SK-N-SH treated with all-trans-retinoic acid at 6 μM for 48 hours (cell line): ENCODE results near the gene CPT1B.

ENCODE experiments used
- ATAC-seq: fragments of 200-7000 bp; cut with Tn5 transposase; 3 replicates; pipeline ENCODE4 v1.9.1; 2020; ENCODE audit warnings: mild to moderate bottlenecking, moderate library complexity
- ARNTL ChIP-seq: fragments of 450-650 bp; formaldehyde crosslinking; IDR thresholded peaks from 2 replicates; pipeline ENCODE4 v1.5.0; 2020; ENCODE audit warnings: low read depth, mild to moderate bottlenecking, moderate library complexity, borderline replicate concordance
- BACH2 ChIP-seq: fragments of 250-450 bp; sonication (Bioruptor Pico); IDR thresholded peaks from 2 replicates; pipeline ENCODE4 v1.9.0; 2021; ENCODE audit warnings: mild to moderate bottlenecking, borderline replicate concordance
- CSDC2 ChIP-seq: fragments of 250-450 bp; sonication (Bioruptor Pico); IDR thresholded peaks from 2 replicates; pipeline ENCODE4 v1.5.0; 2020; ENCODE audit warnings: mild to moderate bottlenecking, moderate library complexity
- ESRRG ChIP-seq: fragments of 250-450 bp; sonication (Bioruptor Pico); IDR thresholded peaks from 2 replicates; pipeline ENCODE4 v1.6.1; 2021; ENCODE audit warnings: mild to moderate bottlenecking
- GLIS3 ChIP-seq: fragments of 250-450 bp; sonication (Bioruptor Pico); IDR thresholded peaks from 2 replicates; pipeline ENCODE4 v1.5.0; 2020; ENCODE audit warnings: mild to moderate bottlenecking, moderate library complexity
- ISL1 ChIP-seq: fragments of 250-450 bp; sonication (Bioruptor Pico); IDR thresholded peaks from 2 replicates; pipeline ENCODE4 v2.1.2; 2022; ENCODE audit warnings: mild to moderate bottlenecking, moderate library complexity
- OSR1 ChIP-seq: fragments of 250-450 bp; sonication (Bioruptor Pico); IDR thresholded peaks from 2 replicates; pipeline ENCODE4 v1.8.0; 2022; ENCODE audit warnings: moderate library complexity, mild to moderate bottlenecking, inconsistent platforms
- PATZ1 ChIP-seq: fragments of 250-450 bp; sonication (Bioruptor Pico); IDR thresholded peaks from 2 replicates; pipeline ENCODE4 v1.8.0; 2020; ENCODE audit warnings: mild to moderate bottlenecking, moderate library complexity, borderline replicate concordance
- PPARA ChIP-seq: fragments of 250-450 bp; sonication (Bioruptor Pico); IDR thresholded peaks from 2 replicates; pipeline ENCODE4 v1.5.0; 2020; ENCODE audit warnings: mild to moderate bottlenecking, borderline replicate concordance
- RARB ChIP-seq: fragments of 250-450 bp; sonication (Bioruptor Pico); IDR thresholded peaks from 2 replicates; pipeline ENCODE4 v1.8.0; 2021; ENCODE audit warnings: mild to moderate bottlenecking, moderate library complexity
- SNAI2 ChIP-seq: fragments of 250-450 bp; sonication (Bioruptor Pico); IDR thresholded peaks from 2 replicates; pipeline ENCODE4 v1.5.0; 2020; ENCODE audit warnings: mild to moderate bottlenecking, moderate library complexity
- TOX ChIP-seq: fragments of 250-450 bp; sonication (Bioruptor Pico); IDR thresholded peaks from 2 replicates; pipeline ENCODE4 v1.8.0; 2021; ENCODE audit warnings: mild to moderate bottlenecking, moderate library complexity, borderline replicate concordance
- TSHZ2 ChIP-seq: fragments of 250-450 bp; sonication (Bioruptor Pico); IDR thresholded peaks from 2 replicates; pipeline ENCODE4 v1.5.0; 2020; ENCODE audit warnings: mild to moderate bottlenecking, moderate library complexity
- ZC3H10 ChIP-seq: fragments of 250-450 bp; sonication (Bioruptor Pico); IDR thresholded peaks from 2 replicates; pipeline ENCODE4 v1.5.1; 2021; ENCODE audit warnings: mild to moderate bottlenecking, moderate library complexity
- ZFP3 ChIP-seq: fragments of 250-450 bp; sonication (Bioruptor Pico); IDR thresholded peaks from 2 replicates; pipeline ENCODE4 v1.5.0; 2020; ENCODE audit warnings: mild to moderate bottlenecking, moderate library complexity
- ZFP30 ChIP-seq: fragments of 450-650 bp; formaldehyde crosslinking; IDR thresholded peaks from 2 replicates; pipeline ENCODE4 v1.5.0; 2022; ENCODE audit warnings: mild to moderate bottlenecking, moderate library complexity
- ZNF565 ChIP-seq: fragments of 450-650 bp; formaldehyde crosslinking; conservative IDR thresholded peaks from 2 replicates; pipeline ENCODE4 v1.5.0; 2020; ENCODE audit warnings: low read depth, mild to moderate bottlenecking, moderate library complexity
- ZNF70 ChIP-seq: fragments of 450-650 bp; formaldehyde crosslinking; IDR thresholded peaks from 2 replicates; pipeline ENCODE4 v1.5.0; 2020; ENCODE audit warnings: mild to moderate bottlenecking, moderate library complexity
- ZNF8 ChIP-seq: fragments of 450-650 bp; formaldehyde crosslinking; IDR thresholded peaks from 2 replicates; pipeline ENCODE4 v1.5.0; 2020; ENCODE audit warnings: mild to moderate bottlenecking, moderate library complexity
- TF ChIP-seq, protein P1 (sequence below): fragments of 250-450 bp; sonication (Bioruptor Pico); IDR thresholded peaks from 2 replicates; pipeline ENCODE4 v1.8.0; 2021; ENCODE audit warnings: low read depth, mild to moderate bottlenecking, moderate library complexity, borderline replicate concordance
- TF ChIP-seq, protein P2 (sequence below): fragments of 250-450 bp; sonication (Bioruptor Pico); IDR thresholded peaks from 2 replicates; pipeline ENCODE4 v1.5.1; 2021; ENCODE audit warnings: mild to moderate bottlenecking, moderate library complexity
- TF ChIP-seq, protein P3 (sequence below): fragments of 250-450 bp; sonication (Bioruptor Pico); IDR thresholded peaks from 2 replicates; pipeline ENCODE4 v1.5.1; 2020; ENCODE audit warnings: low read depth, mild to moderate bottlenecking, moderate library complexity

The CPT1B gene

DNA sequence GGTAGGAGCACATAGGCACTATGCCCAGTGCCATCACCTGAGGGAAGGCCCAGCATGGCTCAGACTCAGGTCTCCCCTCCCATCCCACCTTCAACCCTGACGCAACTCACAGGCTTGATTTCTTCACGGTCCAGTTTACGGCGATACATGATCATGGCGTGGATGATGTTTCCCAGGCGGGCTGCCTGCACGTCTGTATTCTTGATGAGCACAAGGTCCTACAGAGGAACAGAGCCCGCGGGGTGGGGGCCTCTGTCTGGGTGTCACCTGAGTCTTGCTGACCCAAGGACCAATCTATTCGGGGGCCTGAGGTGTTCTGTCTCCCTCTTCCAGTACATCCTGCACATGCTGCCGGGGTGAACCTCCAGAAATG lies 3.9 kb downstream of the CPT1B start:
- no peak for ATAC-seq

GRCh38 chr22:50573491-50574382 lies 4.5 kb downstream of the CPT1B start:
- ATAC-seq = no peak
- TF ChIP-seq ZFP30 (CRISPR knock-in tag) (no peak), ZC3H10 (CRISPR knock-in tag) (no peak), ISL1 (CRISPR knock-in tag) (no peak)

More for the DNA sequence above, 3.9 kb downstream of the CPT1B start:
- TF ChIP-seq BACH2 (CRISPR knock-in tag) (no peak), ZFP30 (CRISPR knock-in tag) (no peak), ZNF8 (CRISPR knock-in tag) (no peak), ZNF70 (CRISPR knock-in tag) (no peak), ZNF565 (CRISPR knock-in tag) (no peak), TSHZ2 (CRISPR knock-in tag) (no peak), ESRRG (CRISPR knock-in tag) (no peak), PATZ1 (no peak), SNAI2 (CRISPR knock-in tag) (no peak), ISL1 (CRISPR knock-in tag) (no peak), ARNTL (no peak), TOX (no peak), GLIS3 (CRISPR knock-in tag) (no peak), CSDC2 (CRISPR knock-in tag) (no peak), ZC3H10 (CRISPR knock-in tag) (no peak), OSR1 (CRISPR knock-in tag) (no peak)
- TF ChIP-seq, protein P1, sequence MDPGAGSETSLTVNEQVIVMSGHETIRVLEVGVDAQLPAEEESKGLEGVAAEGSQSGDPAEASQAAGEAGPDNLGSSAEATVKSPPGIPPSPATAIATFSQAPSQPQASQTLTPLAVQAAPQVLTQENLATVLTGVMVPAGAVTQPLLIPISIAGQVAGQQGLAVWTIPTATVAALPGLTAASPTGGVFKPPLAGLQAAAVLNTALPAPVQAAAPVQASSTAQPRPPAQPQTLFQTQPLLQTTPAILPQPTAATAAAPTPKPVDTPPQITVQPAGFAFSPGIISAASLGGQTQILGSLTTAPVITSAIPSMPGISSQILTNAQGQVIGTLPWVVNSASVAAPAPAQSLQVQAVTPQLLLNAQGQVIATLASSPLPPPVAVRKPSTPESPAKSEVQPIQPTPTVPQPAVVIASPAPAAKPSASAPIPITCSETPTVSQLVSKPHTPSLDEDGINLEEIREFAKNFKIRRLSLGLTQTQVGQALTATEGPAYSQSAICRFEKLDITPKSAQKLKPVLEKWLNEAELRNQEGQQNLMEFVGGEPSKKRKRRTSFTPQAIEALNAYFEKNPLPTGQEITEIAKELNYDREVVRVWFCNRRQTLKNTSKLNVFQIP (CRISPR knock-in tag) = no peak
- TF ChIP-seq, protein P2, sequence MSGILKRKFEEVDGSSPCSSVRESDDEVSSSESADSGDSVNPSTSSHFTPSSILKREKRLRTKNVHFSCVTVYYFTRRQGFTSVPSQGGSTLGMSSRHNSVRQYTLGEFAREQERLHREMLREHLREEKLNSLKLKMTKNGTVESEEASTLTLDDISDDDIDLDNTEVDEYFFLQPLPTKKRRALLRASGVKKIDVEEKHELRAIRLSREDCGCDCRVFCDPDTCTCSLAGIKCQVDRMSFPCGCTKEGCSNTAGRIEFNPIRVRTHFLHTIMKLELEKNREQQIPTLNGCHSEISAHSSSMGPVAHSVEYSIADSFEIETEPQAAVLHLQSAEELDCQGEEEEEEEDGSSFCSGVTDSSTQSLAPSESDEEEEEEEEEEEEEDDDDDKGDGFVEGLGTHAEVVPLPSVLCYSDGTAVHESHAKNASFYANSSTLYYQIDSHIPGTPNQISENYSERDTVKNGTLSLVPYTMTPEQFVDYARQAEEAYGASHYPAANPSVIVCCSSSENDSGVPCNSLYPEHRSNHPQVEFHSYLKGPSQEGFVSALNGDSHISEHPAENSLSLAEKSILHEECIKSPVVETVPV (CRISPR knock-in tag) = no peak
- TF ChIP-seq, protein P3, sequence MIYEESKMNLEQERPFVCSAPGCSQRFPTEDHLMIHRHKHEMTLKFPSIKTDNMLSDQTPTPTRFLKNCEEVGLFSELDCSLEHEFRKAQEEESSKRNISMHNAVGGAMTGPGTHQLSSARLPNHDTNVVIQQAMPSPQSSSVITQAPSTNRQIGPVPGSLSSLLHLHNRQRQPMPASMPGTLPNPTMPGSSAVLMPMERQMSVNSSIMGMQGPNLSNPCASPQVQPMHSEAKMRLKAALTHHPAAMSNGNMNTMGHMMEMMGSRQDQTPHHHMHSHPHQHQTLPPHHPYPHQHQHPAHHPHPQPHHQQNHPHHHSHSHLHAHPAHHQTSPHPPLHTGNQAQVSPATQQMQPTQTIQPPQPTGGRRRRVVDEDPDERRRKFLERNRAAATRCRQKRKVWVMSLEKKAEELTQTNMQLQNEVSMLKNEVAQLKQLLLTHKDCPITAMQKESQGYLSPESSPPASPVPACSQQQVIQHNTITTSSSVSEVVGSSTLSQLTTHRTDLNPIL (CRISPR knock-in tag) = no peak

- TF ChIP-seq ARNTL = no peak
- TF ChIP-seq ZFP3 (CRISPR knock-in tag) = no peak
- TF ChIP-seq PPARA (CRISPR knock-in tag) = no peak
- TF ChIP-seq OSR1 (CRISPR knock-in tag) = no peak
- TF ChIP-seq CSDC2 (CRISPR knock-in tag) = no peak
- TF ChIP-seq, protein P3 (CRISPR knock-in tag) = no peak
- TF ChIP-seq RARB = no peak
- ATAC-seq = no peak
Measured at GRCh38 chr22:50572965-50573364, 5.3 kb downstream of the CPT1B start.
